Mesenchymal stem cell (in vitro differentiated cells and primary cell): ENCODE data around the gene MED12.

Source experiments
- DNase-seq: peaks from one replicate; pipeline ENCODE4 v3.0.0-alpha.2; 2013
- H2AFZ ChIP-seq: one replicate; pipeline ENCODE4 v1.6.1; 2013; ENCODE audit warnings: low read depth, mild to moderate bottlenecking, control low read depth, inconsistent platforms, low read length, moderate library complexity
- H2AK5ac ChIP-seq: 2 replicates; pipeline ENCODE4 v1.6.1; 2013; ENCODE audit warnings: low read length, moderate library complexity, mild to moderate bottlenecking, inconsistent platforms; ENCODE audit not compliant: severe bottlenecking
- H2BK120ac ChIP-seq: one replicate; pipeline ENCODE4 v1.6.1; 2013; ENCODE audit warnings: low read depth, mild to moderate bottlenecking, inconsistent platforms, low read length, moderate library complexity
- H2BK12ac ChIP-seq, 2 experiments: one replicate each; pipeline ENCODE4 v1.6.1; 2013; ENCODE audit warnings: inconsistent platforms in 2 of 2, low read length in 2 of 2, mild to moderate bottlenecking in 2 of 2, moderate library complexity in 2 of 2, control low read depth in 1 of 2
- H2BK15ac ChIP-seq: one replicate; pipeline ENCODE4 v1.6.1; 2013; ENCODE audit warnings: mild to moderate bottlenecking, low read depth, inconsistent platforms; ENCODE audit not compliant: poor library complexity, severe bottlenecking
- H2BK5ac ChIP-seq: 2 replicates; pipeline ENCODE4 v1.6.1; 2013; ENCODE audit warnings: low read depth, mild to moderate bottlenecking, low read length, control low read depth, inconsistent platforms; ENCODE audit not compliant: poor library complexity, severe bottlenecking
- H3K14ac ChIP-seq, 2 experiments: one replicate each; pipeline ENCODE4 v1.6.1; 2013; ENCODE audit warnings: inconsistent platforms in 2 of 2, low read length in 2 of 2, control low read depth in 1 of 2, mild to moderate bottlenecking in 1 of 2, moderate library complexity in 1 of 2
- H3K18ac ChIP-seq, 2 experiments: one replicate each; pipeline ENCODE4 v1.6.1; 2013; ENCODE audit warnings: inconsistent platforms in 2 of 2, low read length in 2 of 2, control low read depth in 1 of 2, low read depth in 1 of 2, mild to moderate bottlenecking in 1 of 2
- H3K23ac ChIP-seq, 2 experiments: one replicate each; pipeline ENCODE4 v1.6.1; 2013; ENCODE audit warnings: inconsistent platforms in 2 of 2, low read length in 2 of 2, mild to moderate bottlenecking in 2 of 2, moderate library complexity in 2 of 2, control low read depth in 1 of 2
- H3K27ac ChIP-seq: 2 replicates; pipeline ENCODE4 v1.5.1; 2013; ENCODE audit warnings: mild to moderate bottlenecking, moderate library complexity, low read length, control low read depth, inconsistent platforms; ENCODE audit not compliant: poor library complexity, severe bottlenecking
- H3K27me3 ChIP-seq, 2 experiments: 2 replicates each; pipeline versions ENCODE4 v1.6.1 to v1.7.0; 2013; ENCODE audit warnings: low read length in 2 of 2, mild to moderate bottlenecking in 2 of 2, moderate library complexity in 2 of 2, control low read depth in 1 of 2, inconsistent platforms in 1 of 2; ENCODE audit not compliant: control insufficient read depth in 1 of 2, insufficient read depth in 1 of 2
- H3K36me3 ChIP-seq, 2 experiments: 2 replicates each; pipeline versions ENCODE4 v1.6.1 to v1.7.0; 2013; ENCODE audit warnings: low read length in 2 of 2, control low read depth in 1 of 2, inconsistent platforms in 1 of 2, low read depth in 1 of 2, mild to moderate bottlenecking in 1 of 2; ENCODE audit not compliant: insufficient read depth in 2 of 2, control insufficient read depth in 1 of 2
- H3K4ac ChIP-seq, 2 experiments: one replicate each; pipeline ENCODE4 v1.6.1; 2013; ENCODE audit warnings: inconsistent platforms in 2 of 2, low read length in 2 of 2, mild to moderate bottlenecking in 2 of 2, moderate library complexity in 2 of 2, control low read depth in 1 of 2, low read depth in 1 of 2
- H3K4me1 ChIP-seq: 2 replicates; pipeline ENCODE4 v1.6.1; 2013; ENCODE audit warnings: low read depth, low read length, control low read depth; ENCODE audit not compliant: control insufficient read depth, insufficient read depth
- H3K4me2 ChIP-seq: 2 replicates; pipeline ENCODE4 v1.6.1; 2013; ENCODE audit warnings: low read length, mild to moderate bottlenecking, inconsistent platforms; ENCODE audit not compliant: poor library complexity, severe bottlenecking
- H3K4me3 ChIP-seq, 2 experiments: 2 replicates each; pipeline versions ENCODE4 v1.5.1 to v1.7.0; 2013; ENCODE audit warnings: low read length in 2 of 2, mild to moderate bottlenecking in 2 of 2, control low read depth in 1 of 2, low read depth in 1 of 2; ENCODE audit not compliant: insufficient read depth in 1 of 2
- H3K79me1 ChIP-seq: replicated peaks from 2 replicates; pipeline ENCODE4 v1.6.1; 2013; ENCODE audit warnings: mild to moderate bottlenecking, control low read depth, low read length, inconsistent platforms; ENCODE audit not compliant: poor library complexity, severe bottlenecking
- H3K9ac ChIP-seq: 2 replicates; pipeline ENCODE4 v1.7.0; 2013; ENCODE audit warnings: mild to moderate bottlenecking, low read length, moderate library complexity
- H3K9me3 ChIP-seq: 2 replicates; pipeline ENCODE4 v1.7.0; 2013; ENCODE audit warnings: mild to moderate bottlenecking, low read length; ENCODE audit not compliant: control insufficient read depth
- H4K8ac ChIP-seq: one replicate; pipeline ENCODE4 v1.6.1; 2013; ENCODE audit warnings: inconsistent platforms, mild to moderate bottlenecking, low read length, moderate library complexity
- H4K91ac ChIP-seq: one replicate; pipeline ENCODE4 v1.6.1; 2013; ENCODE audit warnings: mild to moderate bottlenecking, low read length, inconsistent platforms
- WGBS: methylation state at CpG from one replicate; pipeline ENCODE4 v1.1.7; 2013; ENCODE audit warnings: mixed read lengths; 5-methylcytosine and 5-hydroxymethylcytosine counted together

The MED12 gene

GRCh38 chrX:71181910-71182799 is 63.8 kb downstream of the MED12 start:
- Histone ChIP-seq H3K9ac (peak overlapping the region; percentile 97), H3K4ac (peak overlapping the region; percentile 24 to 79), H3K4me3 (peak overlapping the region in 1 of 2 experiments; percentile 82), H3K9me3 (no peaks in the 10 kb centered on the region), H2BK120ac (peak overlapping the region; percentile 85), H2AFZ (no peak overlapping the region), H3K18ac (peak overlapping the region in 1 of 2 experiments; percentile 79), H2BK5ac (no peak overlapping the region), H3K27me3 (peaks cover 0 to 34% of the 10 kb centered on the region in 2 experiments), H3K4me2 (peak overlapping the region; percentile 77), H2BK15ac (no peak overlapping the region), H2BK12ac (no peak overlapping the region), H2AK5ac (no peak overlapping the region), H4K8ac (peak overlapping the region; percentile 60), H4K91ac (peak overlapping the region; percentile 68), H3K27ac (peak overlapping the region; percentile 60), H3K23ac (no peak overlapping the region), H3K79me1 (no peaks in the 10 kb centered on the region), H3K4me1 (peaks cover 2% of the 10 kb centered on the region), H3K14ac (no peak overlapping the region), H3K36me3 (no peaks in the 10 kb centered on the region)
- DNase-seq = peak; percentile 97
- WGBS = 3% methylated on average over 28 of the region's 42 CpGs

DNA sequence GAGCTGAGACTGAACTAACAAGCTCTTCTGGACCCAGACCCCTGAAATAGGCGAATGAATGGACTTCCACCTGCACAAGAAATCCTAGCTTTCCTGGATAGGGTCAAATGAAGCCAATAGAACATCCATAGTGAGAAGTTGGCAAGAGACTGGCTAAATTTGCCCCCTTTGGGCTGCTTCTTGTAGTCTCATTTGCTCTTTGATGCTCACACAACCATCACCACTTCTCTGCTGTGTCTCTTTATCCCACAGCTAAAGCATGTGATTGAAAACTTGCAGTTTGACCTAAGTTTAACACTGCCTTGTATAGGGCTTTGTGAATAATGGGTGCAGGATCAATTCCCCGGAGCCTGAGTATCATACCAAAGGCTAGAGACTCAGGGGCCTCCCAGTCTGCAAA is 64.5 kb downstream of the MED12 start:
- no peak overlapping the region for H2BK12ac ChIP-seq
- H3K4me1 ChIP-seq = peaks cover 2% of the 10 kb centered on the region
- H3K4me2 ChIP-seq = peak overlapping the region; percentile 77
- H3K4ac ChIP-seq = peak overlapping the region; percentile 24 to 75
- peak overlapping the region; percentile 97 for H3K9ac ChIP-seq
- no peak overlapping the region for H2AFZ ChIP-seq
- DNase-seq = peak; percentile 2
- no peak overlapping the region for H2AK5ac ChIP-seq
- H3K14ac ChIP-seq = no peak overlapping the region
- H3K27ac ChIP-seq = no peak overlapping the region
- H4K91ac ChIP-seq = no peak overlapping the region
- peak overlapping the region in 1 of 2 experiments; percentile 73 for H3K4me3 ChIP-seq
- no peak overlapping the region for H2BK5ac ChIP-seq
- peaks cover 0 to 34% of the 10 kb centered on the region in 2 experiments for H3K27me3 ChIP-seq
- no peaks in the 10 kb centered on the region for H3K36me3 ChIP-seq
- H3K79me1 ChIP-seq = no peaks in the 10 kb centered on the region
- H4K8ac ChIP-seq = peak overlapping the region; percentile 60
- no peak overlapping the region for H2BK15ac ChIP-seq
- WGBS = 33% methylated on average over 1 of the region's 2 CpGs
- peak overlapping the region; percentile 85 for H2BK120ac ChIP-seq
- H3K18ac ChIP-seq = peak overlapping the region in 1 of 2 experiments; percentile 79
- no peak overlapping the region for H3K23ac ChIP-seq
- H3K9me3 ChIP-seq = no peaks in the 10 kb centered on the region

- Histone ChIP-seq H4K91ac (no peak overlapping the region), H3K23ac (no peak overlapping the region), H3K4me2 (no peak overlapping the region), H3K9ac (no peak overlapping the region), H3K27ac (no peak overlapping the region), H3K4me1 (peaks cover 2% of the 10 kb centered on the region), H3K4me3 (no peak overlapping the region), H3K4ac (no peak overlapping the region), H3K79me1 (no peaks in the 10 kb centered on the region), H3K27me3 (peaks cover 0 to 34% of the 10 kb centered on the region in 2 experiments), H2BK15ac (no peak overlapping the region), H3K18ac (no peak overlapping the region), H3K36me3 (no peaks in the 10 kb centered on the region), H3K9me3 (no peaks in the 10 kb centered on the region), H2BK5ac (no peak overlapping the region), H2BK12ac (no peak overlapping the region), H2BK120ac (no peak overlapping the region), H4K8ac (no peak overlapping the region), H2AK5ac (no peak overlapping the region), H3K14ac (no peak overlapping the region), H2AFZ (no peak overlapping the region)
- DNase-seq = peak; percentile 13
- WGBS = 46% methylated on average over 4 of the region's 6 CpGs
Measured at GRCh38 chrX:71183341-71183740, 64.9 kb downstream of the MED12 start.

DNA sequence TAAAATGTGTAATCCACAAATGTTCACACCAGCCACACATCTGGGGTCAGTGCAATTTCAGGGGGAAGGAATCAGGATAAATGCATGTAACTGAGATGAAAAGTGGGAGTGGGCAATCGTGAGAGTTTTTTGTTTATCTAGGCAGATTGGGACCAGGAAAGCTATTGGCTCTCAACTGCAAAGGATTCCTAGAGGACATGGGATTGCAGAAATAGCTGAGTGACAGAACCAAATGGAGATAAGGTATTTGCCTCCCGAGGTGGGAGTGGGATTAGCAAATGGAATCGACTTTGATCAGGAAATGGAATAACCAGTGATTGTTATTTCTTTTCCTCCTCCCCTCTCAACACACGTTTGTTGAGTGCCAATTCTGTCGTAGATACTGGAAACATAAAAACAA is 65.7 kb downstream of the MED12 start:
- Histone ChIP-seq H3K4ac (no peak overlapping the region), H3K14ac (no peak overlapping the region), H4K8ac (no peak overlapping the region), H4K91ac (no peak overlapping the region), H3K4me3 (no peak overlapping the region), H3K23ac (no peak overlapping the region), H3K27me3 (peaks cover 0 to 31% of the 10 kb centered on the region in 2 experiments), H3K4me1 (peaks cover 2% of the 10 kb centered on the region), H2AFZ (no peak overlapping the region), H2BK15ac (no peak overlapping the region), H3K9me3 (no peaks in the 10 kb centered on the region), H2BK5ac (no peak overlapping the region), H2BK120ac (no peak overlapping the region), H3K79me1 (no peaks in the 10 kb centered on the region), H2BK12ac (no peak overlapping the region), H2AK5ac (no peak overlapping the region), H3K9ac (no peak overlapping the region), H3K36me3 (no peaks in the 10 kb centered on the region), H3K4me2 (no peak overlapping the region), H3K18ac (no peak overlapping the region), H3K27ac (no peak overlapping the region)
- WGBS = 24% methylated on average over 2 of the region's 5 CpGs
- no peak for DNase-seq
